Esophagus muscularis mucosa (tissue), 4 donors: ENCODE data around the gene MRPL46.

ENCODE experiments used
- EP300 ChIP-seq: sonication (generic); formaldehyde crosslinking; IDR thresholded peaks from one replicate; pipeline ENCODE4 v1.6.1; 2017; ENCODE audit warnings: antibody characterized with exemption
- POLR2A ChIP-seq: fragments of 450-650 bp; IDR thresholded peaks from one replicate; pipeline ENCODE4 v1.6.1; 2017; ENCODE audit warnings: antibody characterized with exemption, moderate library complexity, mild to moderate bottlenecking, low read depth
- POLR2AphosphoS5 ChIP-seq, 2 donors: sonication (generic); formaldehyde crosslinking; IDR thresholded peaks; one replicate each; pipeline ENCODE4 v1.6.1; 2017; ENCODE audit warnings: antibody characterized with exemption in 2 of 2
- TF ChIP-seq, protein P1 (sequence below), 3 experiments: fragments of 200-600 bp in 2 of 3; fragments of 450-650 bp in 1 of 3; sonication (generic) in 2 of 3; IDR thresholded peaks; one replicate each; pipeline ENCODE4 v1.5.1; 2017 to 2019; ENCODE audit warnings: antibody characterized with exemption in 3 of 3, mild to moderate bottlenecking in 2 of 3, moderate library complexity in 1 of 3

- no peak for TF ChIP-seq POLR2A
- TF ChIP-seq, protein P1, sequence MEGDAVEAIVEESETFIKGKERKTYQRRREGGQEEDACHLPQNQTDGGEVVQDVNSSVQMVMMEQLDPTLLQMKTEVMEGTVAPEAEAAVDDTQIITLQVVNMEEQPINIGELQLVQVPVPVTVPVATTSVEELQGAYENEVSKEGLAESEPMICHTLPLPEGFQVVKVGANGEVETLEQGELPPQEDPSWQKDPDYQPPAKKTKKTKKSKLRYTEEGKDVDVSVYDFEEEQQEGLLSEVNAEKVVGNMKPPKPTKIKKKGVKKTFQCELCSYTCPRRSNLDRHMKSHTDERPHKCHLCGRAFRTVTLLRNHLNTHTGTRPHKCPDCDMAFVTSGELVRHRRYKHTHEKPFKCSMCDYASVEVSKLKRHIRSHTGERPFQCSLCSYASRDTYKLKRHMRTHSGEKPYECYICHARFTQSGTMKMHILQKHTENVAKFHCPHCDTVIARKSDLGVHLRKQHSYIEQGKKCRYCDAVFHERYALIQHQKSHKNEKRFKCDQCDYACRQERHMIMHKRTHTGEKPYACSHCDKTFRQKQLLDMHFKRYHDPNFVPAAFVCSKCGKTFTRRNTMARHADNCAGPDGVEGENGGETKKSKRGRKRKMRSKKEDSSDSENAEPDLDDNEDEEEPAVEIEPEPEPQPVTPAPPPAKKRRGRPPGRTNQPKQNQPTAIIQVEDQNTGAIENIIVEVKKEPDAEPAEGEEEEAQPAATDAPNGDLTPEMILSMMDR (IDR thresholded peaks at IDR 0.05) = no peak
- TF ChIP-seq POLR2AphosphoS5 (IDR thresholded peaks at IDR 0.05) = no peak
- TF ChIP-seq EP300 = no peak
Observed at GRCh38 chr15:88469321-88469720, 2.1 kb upstream of the MRPL46 start.
